BLaER1 treated with 17β-estradiol and CSF1 and Interleukin-3, amounts not matched to agents 10 nM and 100 nM (cell line): ENCODE results near the gene PQBP1.
"Not testable (repeated sequence)": the region's sequence is repeated elsewhere in the genome, so short reads cannot be mapped to it uniquely, and the experiment has no call there.

Source experiments
- H3K27ac ChIP-seq, 11 experiments: shearing (Covaris generic); formaldehyde crosslinking; 2 replicates each; pipeline ENCODE4 v1.8.1; 2022
- H3K27me3 ChIP-seq, 11 experiments: shearing (Covaris generic); formaldehyde crosslinking; 2 replicates each; pipeline ENCODE4 v1.8.1; 2022
- H3K36me3 ChIP-seq, 11 experiments: shearing (Covaris generic); formaldehyde crosslinking; 2 replicates each; pipeline ENCODE4 v1.8.1; 2022
- H3K4me1 ChIP-seq, 10 experiments: shearing (Covaris generic); formaldehyde crosslinking; 2 replicates each; pipeline ENCODE4 v1.8.1; 2022
- H3K4me2 ChIP-seq, 11 experiments: shearing (Covaris generic); formaldehyde crosslinking; 2 replicates each; pipeline ENCODE4 v1.8.1; 2022
- H3K4me3 ChIP-seq, 10 experiments: shearing (Covaris generic); formaldehyde crosslinking; 2 replicates each; pipeline ENCODE4 v1.8.1; 2022
- H3K9ac ChIP-seq, 11 experiments: shearing (Covaris generic); formaldehyde crosslinking; 2 replicates each; pipeline ENCODE4 v1.8.1; 2022
- H3K9me3 ChIP-seq, 11 experiments: shearing (Covaris generic); formaldehyde crosslinking; replicated peaks in 1 of 11; 2 replicates each; pipeline ENCODE4 v1.8.1; 2022
- H4K20me1 ChIP-seq, 11 experiments: shearing (Covaris generic); formaldehyde crosslinking; 2 replicates each; pipeline ENCODE4 v1.8.1; 2022
- Cebpa-rat ChIP-seq, 11 experiments: shearing (Covaris generic); IDR thresholded peaks; 2 replicates each; pipeline ENCODE4 v1.8.1; 2022

PQBP1 gene

GRCh38 chrX:48897625-48898306, at the start of gene PQBP1, which contains the start of gene TIMM17B:
PQBP1 (plus strand) TSS chrX:48897930; CDS start chrX:48898510, 580 bp downstream.
TIMM17B (minus strand) TSS chrX:48897768; CDS start chrX:48897749, 19 bp downstream.
- Histone ChIP-seq H3K36me3 (peaks cover 18 to 58% (median 37%) of the 10 kb centered on the region in 11 experiments; a peak in 21 of 22 replicates), H3K27me3 (peaks cover 0 to 44% (median 23%) of the 10 kb centered on the region in 11 experiments; a peak in 13 of 22 replicates), H3K9ac (peak within 1 kb of the TSS; percentile 87 to 94 (median 89)), H3K4me1 (peaks cover 20 to 31% (median 24%) of the 10 kb centered on the region in 10 experiments), H3K4me3 (peak within 1 kb of the TSS; percentile 67 to 84 (median 73)), H3K4me2 (peak within 1 kb of the TSS; percentile 75 to 87 (median 81)), H3K9me3 (peaks cover 0 to 15% (median 3%) of the 10 kb centered on the region in 11 experiments; a peak in 7 of 22 replicates), H4K20me1 (peaks cover 0 to 58% (median 33%) of the 10 kb centered on the region in 11 experiments; a peak in 16 of 22 replicates), H3K27ac (peak within 1 kb of the TSS; percentile 84 to 94 (median 90))
- TF ChIP-seq Cebpa-rat (IDR thresholded peaks at IDR 0.05), result no peak

GRCh38 chrX:48848847-48849246, 48.9 kb upstream of the PQBP1 start:
- TF ChIP-seq Cebpa-rat (IDR thresholded peaks at IDR 0.05), result no peak
- Histone ChIP-seq H3K27me3 (peaks cover 15 to 81% (median 51%) of the 10 kb centered on the region in 11 experiments; a peak in 20 of 22 replicates), H3K9ac (no peak overlapping the region), H3K36me3 (no peaks in the 10 kb centered on the region), H3K9me3 (peaks cover 3 to 31% (median 24%) of the 10 kb centered on the region in 11 experiments; a peak in 18 of 22 replicates), H3K4me3 (no peak overlapping the region), H3K4me1 (peaks cover 0 to 9% (median 0%) of the 10 kb centered on the region in 10 experiments; a peak in 6 of 20 replicates), H3K4me2 (peak overlapping the region in 3 of 11 experiments; percentile 9 to 15 (median 10); a peak in 2 of 22 replicates), H4K20me1 (no peaks in the 10 kb centered on the region), H3K27ac (no peak overlapping the region)

- H3K27me3 ChIP-seq, result peaks cover 7 to 76% (median 44%) of the 10 kb centered on the region in 11 experiments; a peak in 17 of 22 replicates
- H3K4me2 ChIP-seq, result no peak overlapping the region
- H4K20me1 ChIP-seq, result no peaks in the 10 kb centered on the region
- H3K9me3 ChIP-seq, result peaks cover 3 to 35% (median 24%) of the 10 kb centered on the region in 11 experiments; a peak in 18 of 22 replicates
- H3K27ac ChIP-seq, result no peak overlapping the region
- H3K4me1 ChIP-seq, result peaks cover 0 to 9% (median 0%) of the 10 kb centered on the region in 10 experiments; a peak in 6 of 20 replicates
- no peak overlapping the region for H3K4me3 ChIP-seq
- no peak overlapping the region for H3K9ac ChIP-seq
- TF ChIP-seq Cebpa-rat (IDR thresholded peaks at IDR 0.05), result no peak
- no peaks in the 10 kb centered on the region for H3K36me3 ChIP-seq
Measured at GRCh38 chrX:48852857-48853256, 44.9 kb upstream of the PQBP1 start.

- not testable (repeated sequence) for H4K20me1 ChIP-seq, H3K4me3 ChIP-seq, H3K9ac ChIP-seq, H3K27ac ChIP-seq, H3K4me1 ChIP-seq, H3K4me2 ChIP-seq, H3K36me3 ChIP-seq
- peaks cover 7 to 79% (median 44%) of the 10 kb centered on the region in 11 experiments; a peak in 17 of 22 replicates for H3K27me3 ChIP-seq
- peaks cover 3 to 35% (median 24%) of the 10 kb centered on the region in 11 experiments; a peak in 18 of 22 replicates for H3K9me3 ChIP-seq
Measured at GRCh38 chrX:48853494-48853893, 44.2 kb upstream of the PQBP1 start.

GRCh38 chrX:48854121-48854804, 43.5 kb upstream of the PQBP1 start:
- not testable (repeated sequence) for H3K27ac ChIP-seq, H3K9ac ChIP-seq, H3K4me2 ChIP-seq, H3K36me3 ChIP-seq, H3K4me3 ChIP-seq, H3K4me1 ChIP-seq, H4K20me1 ChIP-seq
- peaks cover 3 to 35% (median 24%) of the 10 kb centered on the region in 11 experiments; a peak in 18 of 22 replicates for H3K9me3 ChIP-seq
- H3K27me3 ChIP-seq, result peaks cover 7 to 82% (median 48%) of the 10 kb centered on the region in 11 experiments; a peak in 17 of 22 replicates

- Histone ChIP-seq H3K9ac (no peak overlapping the region), H3K4me3 (no peak overlapping the region), H3K4me2 (no peak overlapping the region), H3K27ac (no peak overlapping the region), H3K27me3 (peaks cover 6 to 84% (median 48%) of the 10 kb centered on the region in 11 experiments; a peak in 17 of 22 replicates), H3K36me3 (no peaks in the 10 kb centered on the region), H4K20me1 (no peaks in the 10 kb centered on the region), H3K4me1 (no peaks in the 10 kb centered on the region), H3K9me3 (peaks cover 3 to 35% (median 24%) of the 10 kb centered on the region in 11 experiments; a peak in 18 of 22 replicates)
- no peak for TF ChIP-seq Cebpa-rat (IDR thresholded peaks at IDR 0.05)
Measured at GRCh38 chrX:48854898-48855297, 42.8 kb upstream of the PQBP1 start.

GRCh38 chrX:48864210-48864609, 33.5 kb upstream of the PQBP1 start:
- TF ChIP-seq Cebpa-rat (IDR thresholded peaks at IDR 0.05), result no peak
- no peak overlapping the region for H3K9ac ChIP-seq
- H4K20me1 ChIP-seq, result no peaks in the 10 kb centered on the region
- peaks cover 0 to 11% (median 5%) of the 10 kb centered on the region in 10 experiments; a peak in 5 of 20 replicates for H3K4me1 ChIP-seq
- peaks cover 20 to 79% (median 54%) of the 10 kb centered on the region in 11 experiments; a peak in 20 of 22 replicates for H3K27me3 ChIP-seq
- H3K4me2 ChIP-seq, result 0 out of 22 replicates have a peak overlapping the region, but pooled peaks of 1 of the 11 experiments have one; percentile 6
- H3K4me3 ChIP-seq, result no peak overlapping the region
- no peaks in the 10 kb centered on the region for H3K36me3 ChIP-seq
- H3K27ac ChIP-seq, result no peak overlapping the region
- peaks cover 0 to 14% (median 0%) of the 10 kb centered on the region in 11 experiments; a peak in 3 of 22 replicates for H3K9me3 ChIP-seq

- not testable (repeated sequence) for H3K27ac ChIP-seq, H3K4me3 ChIP-seq, H3K36me3 ChIP-seq, H3K9me3 ChIP-seq, H4K20me1 ChIP-seq, H3K9ac ChIP-seq, H3K4me2 ChIP-seq, H3K4me1 ChIP-seq
- peaks cover 0 to 46% (median 29%) of the 10 kb centered on the region in 11 experiments; a peak in 16 of 22 replicates for H3K27me3 ChIP-seq
Measured at GRCh38 chrX:48872017-48872416, 25.7 kb upstream of the PQBP1 start.

GRCh38 chrX:48876944-48877343, 20.8 kb upstream of the PQBP1 start:
- 0 out of 22 replicates have a peak overlapping the region, but pooled peaks of 1 of the 11 experiments have one; percentile 42 for H3K4me2 ChIP-seq
- peaks cover 0 to 49% (median 38%) of the 10 kb centered on the region in 11 experiments; a peak in 18 of 22 replicates for H3K27me3 ChIP-seq
- not testable (repeated sequence) for H3K9ac ChIP-seq, H3K36me3 ChIP-seq, H3K4me1 ChIP-seq, H3K9me3 ChIP-seq, H3K27ac ChIP-seq, H4K20me1 ChIP-seq, H3K4me3 ChIP-seq
